ENCODE data around the gene PSME3IP1. TPM values are rescaled to one million over a fixed set of nuclear protein-coding genes. Genes with fewer than 3 reads are reported as not detected.

The PSME3IP1 gene
- total RNA-seq (2014; rRNA removed) (45.6 and 56.4 TPM in 2 replicates), Bru-seq, nascent RNA (percentile 82 among the genes with signal in this experiment), BruChase-seq, experiment 1, labeled RNA remaining after a 6-hour chase (percentile 87 among the genes with signal in this experiment), BruChase-seq, experiment 2, labeled RNA remaining after a 2-hour chase (percentile 85 among the genes with signal in this experiment)
- long read RNA-seq, transcript FAM192A-201 (7 exons, 2,848 nt) = major isoform, 13 of 66 reads
- long read RNA-seq, partial matches to known transcripts = 16 of 66 reads
- long read RNA-seq, other reads (novel, unspliced or antisense) = 32 of 66 reads

GRCh38 chr16:57185945-57186871 is at the start of gene PSME3IP1, which contains the start of gene RSPRY1:
PSME3IP1 (minus strand) TSS chr16:57186039; CDS start chr16:57173854, 12,185 bp downstream.
RSPRY1 (plus strand) TSS chr16:57186329; CDS start chr16:57204659, 18,330 bp downstream.
- DNase-seq (peak; percentile 99), ATAC-seq (peak; percentile 90)
- Histone ChIP-seq H2AFZ (ENCODE audit: low read length) (peak within 1 kb of the TSS; percentile 85), H3K36me3 (ENCODE audit: low read depth, low read length) (no peaks in the 10 kb centered on the region), H3F3A (ENCODE audit: low read length, unreplicated experiment) (no peaks in the 10 kb centered on the region), H3K4me1 (ENCODE audit: insufficient read depth, low read length) (peaks cover 29% of the 10 kb centered on the region), H4K20me1 (ENCODE audit: low read length) (no peaks in the 10 kb centered on the region), H3K9me3 (ENCODE audit: low read length) (0 out of 2 replicates have a peak, but pooled peaks cover 6% of the 10 kb centered on the region), H3K4me3 (ENCODE audit: low read length) (peak within 1 kb of the TSS; percentile 99), H3K27ac (ENCODE audit: low read length) (peak within 1 kb of the TSS; percentile 78), H3K9me2 (replicated peaks; ENCODE audit: low read length) (no peaks in the 10 kb centered on the region), H3K27me3 (ENCODE audit: low read length) (no peaks in the 10 kb centered on the region), H3K9ac (ENCODE audit: low read length) (peak within 1 kb of the TSS; percentile 96), H3K4me2 (ENCODE audit: low read length) (peak within 1 kb of the TSS; percentile 98), H3K79me2 (ENCODE audit: low read length) (peaks cover 94% of the 10 kb centered on the region)
- ChIA-PET POLR2A (ENCODE audit: unreplicated experiment) (interaction anchor here (0.6 to 1.0 kb wide), 3 partner anchors 8 to 737 kb away, joined by 4 to 5 read pairs (median 4); no protein-coding TSS in a partner anchor), CTCF (interaction anchor here (0.6 kb wide), 1 partner anchor 94 kb away, joined by 3 read pairs; no protein-coding TSS in a partner anchor)
- TF ChIP-seq EZH2 (IDR thresholded peaks at IDR 0.05; ENCODE audit: low read length, unreplicated experiment) (no peak), CTCF (conservative IDR thresholded peaks at IDR 0.05; ENCODE audit: low read depth, low read length) (no peak), EZH2phosphoT487 (IDR thresholded peaks at IDR 0.05; ENCODE audit: borderline replicate concordance, low read length) (no peak)
- no TSS peak for BruUV-seq (replicated peaks)
- intact Hi-C loops (cut with micrococcal nuclease) = no loop called here

GRCh38 chr16:57235128-57236021 is 49.5 kb upstream of the PSME3IP1 start:
- CTCF ChIA-PET = interaction anchor here (1.1 kb wide), 1 partner anchor 65 kb away, joined by 3 read pairs; no protein-coding TSS in a partner anchor
- BruUV-seq (replicated peaks) = no TSS peak
- no peak for ATAC-seq

More at GRCh38 chr16:57235128-57236021, 49.5 kb upstream of the PSME3IP1 start:
- Histone ChIP-seq H3K79me2 (ENCODE audit: low read length) (no peaks in the 10 kb centered on the region), H3K9ac (ENCODE audit: low read length) (no peak overlapping the region), H4K20me1 (ENCODE audit: low read length) (no peaks in the 10 kb centered on the region), H3K9me2 (replicated peaks; ENCODE audit: low read length) (no peaks in the 10 kb centered on the region), H3K4me1 (ENCODE audit: insufficient read depth, low read length) (no peaks in the 10 kb centered on the region; the same call in 1 of the 2 replicates), H3K9me3 (ENCODE audit: low read length) (no peaks in the 10 kb centered on the region), H3K27ac (ENCODE audit: low read length) (no peak overlapping the region), H3K4me3 (ENCODE audit: low read length) (no peak overlapping the region), H3K36me3 (ENCODE audit: low read depth, low read length) (peaks cover 40% of the 10 kb centered on the region), H3K27me3 (ENCODE audit: low read length) (no peaks in the 10 kb centered on the region), H3K4me2 (ENCODE audit: low read length) (no peak overlapping the region), H3F3A (ENCODE audit: low read length, unreplicated experiment) (no peaks in the 10 kb centered on the region), H2AFZ (ENCODE audit: low read length) (no peak overlapping the region)
- POLR2A ChIA-PET (ENCODE audit: unreplicated experiment) = interaction anchor here (0.7 kb wide), 1 partner anchor 10 kb away, joined by 3 read pairs; no protein-coding TSS in a partner anchor
- TF ChIP-seq EZH2phosphoT487 (IDR thresholded peaks at IDR 0.05; ENCODE audit: borderline replicate concordance, low read length) (no peak), CTCF (conservative IDR thresholded peaks at IDR 0.05; ENCODE audit: low read depth, low read length) (no peak), EZH2 (IDR thresholded peaks at IDR 0.05; ENCODE audit: low read length, unreplicated experiment) (no peak)
- intact Hi-C loops (cut with micrococcal nuclease) = no loop called here
- DNase-seq = peak; percentile 28

Measured in PC-3 (cell line).